Fibroblast of skin of right biceps (primary cell): ENCODE results near the gene INAFM2.

Experiments
- DNase-seq: peaks from one replicate; pipeline ENCODE4 v3.0.0-alpha.2; 2013

INAFM2 gene

GRCh38 chr15:40365624-40366456 is 42.3 kb downstream of the INAFM2 start:
- no peak for DNase-seq

- no peak for DNase-seq
Observed at GRCh38 chr15:40366457-40367370, 43.2 kb downstream of the INAFM2 start.

GRCh38 chr15:40367371-40367685 is 43.8 kb downstream of the INAFM2 start:
- no peak for DNase-seq

GRCh38 chr15:40367686-40368611 is 44.5 kb downstream of the INAFM2 start:
- peak; percentile 82 for DNase-seq

- no peak for DNase-seq
Observed at GRCh38 chr15:40368719-40369473, 45.4 kb downstream of the INAFM2 start.

GRCh38 chr15:40369474-40369869 is 46.0 kb downstream of the INAFM2 start:
- no peak for DNase-seq

- DNase-seq = no peak
Observed at GRCh38 chr15:40369971-40370370, 46.5 kb downstream of the INAFM2 start.

- DNase-seq = peak; percentile 25
Observed at GRCh38 chr15:40372981-40373380, 49.5 kb downstream of the INAFM2 start.
